MCF 10A (cell line): ENCODE results near the gene EEF1B2. TPM values are rescaled to one million over a fixed set of nuclear protein-coding genes. Genes with fewer than 3 reads are reported as not detected.
A peak's percentile ranks its signal among the peaks of the same experiment; 100 is the strongest.

Source experiments
- Bru-seq: library from RNA; stranded (reverse); fragments of 400-500 nt; gene quantifications from one replicate; lab custom pipeline; 2021; lab: Mats Ljungman, UMichigan
- BruChase-seq, 2 experiments: library from RNA; stranded (reverse); fragments of 400-500 nt; gene quantifications; one replicate each; lab custom pipeline; 2021; lab: Mats Ljungman, UMichigan
- BruUV-seq: library from RNA; stranded (reverse); fragments of 400-500 nt; replicated peaks from 2 replicates; lab custom pipeline; 2021; lab: Mats Ljungman, UMichigan
- CTCF ChIA-PET: fragments of 300-600 bp; sonication (Branson Sonifier 250); formaldehyde crosslinking; extraction: SDS; loops from one replicate; lab custom pipeline; 2021; ENCODE audit warnings: antibody characterized with exemption, inconsistent platforms; lab: Yijun Ruan, JAX
- POLR2A ChIA-PET: fragments of 300-600, 350-650 bp; sonication (Branson Sonifier 250); formaldehyde crosslinking; extraction: SDS; loops from one replicate; lab custom pipeline; 2020; ENCODE audit warnings: antibody characterized with exemption, inconsistent platforms; lab: Yijun Ruan, JAX
- DNase-seq: peaks from one replicate; pipeline ENCODE4 v3.0.0-alpha.2; 2018; ENCODE audit not compliant: unreplicated experiment
- H3K27ac Mint-ChIP-seq: one replicate; pipeline ENCODE4 v1.8.0; 2022; ENCODE audit warnings: mild to moderate bottlenecking, low read depth, mixed read lengths; ENCODE audit not compliant: unreplicated experiment
- H3K27me3 Mint-ChIP-seq: one replicate; pipeline ENCODE4 v1.8.0; 2022; ENCODE audit warnings: mixed read lengths; ENCODE audit not compliant: insufficient read depth, unreplicated experiment
- H3K36me3 Mint-ChIP-seq: one replicate; pipeline ENCODE4 v1.8.0; 2022; ENCODE audit warnings: mild to moderate bottlenecking, moderate library complexity, mixed read lengths; ENCODE audit not compliant: insufficient read depth, unreplicated experiment
- H3K4me1 Mint-ChIP-seq: one replicate; pipeline ENCODE4 v1.8.0; 2022; ENCODE audit warnings: mixed read lengths; ENCODE audit not compliant: insufficient read depth, unreplicated experiment
- H3K4me3 Mint-ChIP-seq: one replicate; pipeline ENCODE4 v1.8.0; 2022; ENCODE audit warnings: mild to moderate bottlenecking, moderate library complexity, mixed read lengths; ENCODE audit not compliant: unreplicated experiment
- H3K9me3 Mint-ChIP-seq: one replicate; pipeline ENCODE4 v1.8.0; 2022; ENCODE audit warnings: mixed read lengths; ENCODE audit not compliant: unreplicated experiment
- intact Hi-C: fragments of 100-400 bp; cut with micrococcal nuclease; formaldehyde crosslinking; loops from 2 replicates; pipeline ENCODE4 v1.14.1; 2022
- long read RNA-seq: library from polyadenylated mRNA; stranded (forward); transcript quantifications from one replicate; pipeline ENCODE4 v2.0.0, GENCODE V29; 2022
- total RNA-seq: library from RNA; stranded (reverse); gene quantifications from 2 replicates; pipeline ENCODE4 v1.2.3, GENCODE V29; 2022
- TF ChIP-seq, protein P1 (sequence below): fragments of 200-600 bp; IDR thresholded peaks from one replicate; pipeline ENCODE4 v1.8.0; 2022; ENCODE audit warnings: antibody characterized with exemption, mild to moderate bottlenecking; ENCODE audit not compliant: unreplicated experiment

EEF1B2 gene
- total RNA-seq (1,045 and 1,110 TPM in 2 replicates), Bru-seq, nascent RNA (percentile 99 among the genes with signal in this experiment), BruChase-seq, experiment 1, labeled RNA remaining after a 6-hour chase (percentile 99 among the genes with signal in this experiment), BruChase-seq, experiment 2, labeled RNA remaining after a 2-hour chase (percentile 99 among the genes with signal in this experiment)
- long read RNA-seq, transcript EEF1B2-203 (6 exons, 1,098 nt): major isoform, 655 of 834 reads
- long read RNA-seq, transcript EEF1B2-201 (7 exons, 844 nt): minor isoform, 119 of 834 reads
- long read RNA-seq, transcript EEF1B2-202 (7 exons, 880 nt): minor isoform, 24 of 834 reads
- long read RNA-seq, partial matches to known transcripts: 20 of 834 reads
- long read RNA-seq, other reads (novel, unspliced or antisense): 12 of 834 reads

DNA sequence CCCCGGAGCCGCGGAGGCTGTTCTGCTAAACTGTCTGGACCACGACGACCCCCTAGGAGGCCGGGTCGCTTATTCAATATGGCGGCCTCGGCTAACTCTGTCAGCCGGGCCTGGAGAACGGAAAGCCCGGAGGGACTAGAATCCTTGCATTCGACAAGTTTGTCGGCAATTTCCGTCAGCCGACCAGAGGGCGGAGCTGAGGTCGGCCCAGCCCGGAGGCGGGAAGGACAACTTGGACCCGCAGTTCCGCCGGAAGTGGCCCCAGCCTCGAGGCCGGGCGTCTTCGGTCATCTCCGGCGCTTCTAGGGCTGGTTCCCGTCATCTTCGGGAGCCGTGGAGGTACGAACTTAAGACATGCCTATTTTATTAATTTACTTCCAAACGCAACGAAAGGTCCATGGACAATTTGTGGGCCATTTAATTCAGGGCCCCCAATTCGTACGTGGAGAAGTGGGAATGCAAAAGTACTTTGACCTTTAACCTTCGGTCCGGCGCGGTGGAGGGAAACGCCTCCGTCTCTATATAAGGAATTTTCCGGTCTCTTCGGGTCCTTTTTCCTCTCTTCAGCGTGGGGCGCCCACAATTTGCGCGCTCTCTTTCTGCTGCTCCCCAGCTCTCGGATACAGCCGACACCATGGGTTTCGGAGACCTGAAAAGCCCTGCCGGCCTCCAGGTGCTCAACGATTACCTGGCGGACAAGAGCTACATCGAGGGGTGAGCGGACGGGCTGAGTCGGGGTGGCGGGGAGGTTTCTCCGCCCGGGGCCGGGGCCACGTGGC lies at the start of gene EEF1B2, which contains the start of gene NDUFS1:
Gene EEF1B2 (plus strand): TSS at position 550 of the 779 bp plus-strand sequence. CDS start 85 bp downstream, at position 635.
Gene NDUFS1 (minus strand): TSS at position 99 of the 779 bp plus-strand sequence. CDS start 5,766 bp downstream, outside the sequence.
- peak within 1 kb of the TSS; percentile 80 for H3K4me3 Mint-ChIP-seq
- POLR2A ChIA-PET: interaction anchor here (0.6 to 4.1 kb wide), 23 partner anchors 11 to 1946 kb away, joined by 3 to 55 read pairs (median 4); partner anchors contain the start of genes INO80D and ZDBF2
- TF ChIP-seq, protein P1, sequence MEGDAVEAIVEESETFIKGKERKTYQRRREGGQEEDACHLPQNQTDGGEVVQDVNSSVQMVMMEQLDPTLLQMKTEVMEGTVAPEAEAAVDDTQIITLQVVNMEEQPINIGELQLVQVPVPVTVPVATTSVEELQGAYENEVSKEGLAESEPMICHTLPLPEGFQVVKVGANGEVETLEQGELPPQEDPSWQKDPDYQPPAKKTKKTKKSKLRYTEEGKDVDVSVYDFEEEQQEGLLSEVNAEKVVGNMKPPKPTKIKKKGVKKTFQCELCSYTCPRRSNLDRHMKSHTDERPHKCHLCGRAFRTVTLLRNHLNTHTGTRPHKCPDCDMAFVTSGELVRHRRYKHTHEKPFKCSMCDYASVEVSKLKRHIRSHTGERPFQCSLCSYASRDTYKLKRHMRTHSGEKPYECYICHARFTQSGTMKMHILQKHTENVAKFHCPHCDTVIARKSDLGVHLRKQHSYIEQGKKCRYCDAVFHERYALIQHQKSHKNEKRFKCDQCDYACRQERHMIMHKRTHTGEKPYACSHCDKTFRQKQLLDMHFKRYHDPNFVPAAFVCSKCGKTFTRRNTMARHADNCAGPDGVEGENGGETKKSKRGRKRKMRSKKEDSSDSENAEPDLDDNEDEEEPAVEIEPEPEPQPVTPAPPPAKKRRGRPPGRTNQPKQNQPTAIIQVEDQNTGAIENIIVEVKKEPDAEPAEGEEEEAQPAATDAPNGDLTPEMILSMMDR: no peak
- intact Hi-C loops: loop anchor here (1.0 to 10.0 kb wide), 4 partner anchors 73 to 398 kb away; partner anchors contain the start of genes ADAM23 and INO80D
- peaks cover 22% of the 10 kb centered on the region for H3K4me1 Mint-ChIP-seq
- peak; percentile 98 for DNase-seq
- BruUV-seq: no TSS peak
- H3K27me3 Mint-ChIP-seq: no peaks in the 10 kb centered on the region
- CTCF ChIA-PET: interaction anchor here (0.6 to 2.4 kb wide), 4 partner anchors 54 to 399 kb away, joined by 4 to 11 read pairs (median 5); no protein-coding TSS in a partner anchor
- peaks cover 74% of the 10 kb centered on the region for H3K36me3 Mint-ChIP-seq
- peak within 1 kb of the TSS; percentile 98 for H3K27ac Mint-ChIP-seq
- no peaks in the 10 kb centered on the region for H3K9me3 Mint-ChIP-seq

DNA sequence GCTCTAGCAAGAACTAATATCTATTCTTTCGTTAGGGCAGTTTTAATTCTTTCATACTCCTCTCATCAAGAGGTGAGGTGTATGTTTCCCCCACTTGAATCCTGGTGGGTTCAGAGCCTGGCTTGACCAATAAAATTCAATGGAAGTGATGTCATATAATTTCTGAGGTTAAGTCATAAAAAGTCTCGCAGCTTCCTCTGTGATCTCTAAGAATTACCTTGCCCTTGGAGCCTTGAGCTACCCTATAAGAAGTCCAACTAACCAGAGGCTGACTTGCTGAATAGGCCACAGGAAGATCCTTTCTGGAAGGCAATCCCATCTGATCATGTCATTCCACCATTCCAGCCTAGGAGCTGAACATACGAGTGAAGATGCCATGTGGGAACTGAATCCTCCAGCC lies 47.6 kb upstream of the EEF1B2 start:
- TF ChIP-seq, protein P1: no peak
- no peaks in the 10 kb centered on the region for H3K9me3 Mint-ChIP-seq
- intact Hi-C loops: no loop called here
- H3K27ac Mint-ChIP-seq: no peak overlapping the region
- H3K27me3 Mint-ChIP-seq: no peaks in the 10 kb centered on the region
- DNase-seq: no peak
- H3K4me1 Mint-ChIP-seq: no peaks in the 10 kb centered on the region
- peaks cover 18% of the 10 kb centered on the region for H3K36me3 Mint-ChIP-seq
- H3K4me3 Mint-ChIP-seq: no peak overlapping the region
- ChIA-PET CTCF (interaction anchor here (0.6 kb wide), 1 partner anchor 1532 kb away, joined by 3 read pairs; no protein-coding TSS in a partner anchor), POLR2A (interaction anchor here (0.8 to 1.7 kb wide), 4 partner anchors 11 to 25 kb away, joined by 3 to 6 read pairs (median 4); no protein-coding TSS in a partner anchor)
- TSS peak; percentile 24 for BruUV-seq

DNA sequence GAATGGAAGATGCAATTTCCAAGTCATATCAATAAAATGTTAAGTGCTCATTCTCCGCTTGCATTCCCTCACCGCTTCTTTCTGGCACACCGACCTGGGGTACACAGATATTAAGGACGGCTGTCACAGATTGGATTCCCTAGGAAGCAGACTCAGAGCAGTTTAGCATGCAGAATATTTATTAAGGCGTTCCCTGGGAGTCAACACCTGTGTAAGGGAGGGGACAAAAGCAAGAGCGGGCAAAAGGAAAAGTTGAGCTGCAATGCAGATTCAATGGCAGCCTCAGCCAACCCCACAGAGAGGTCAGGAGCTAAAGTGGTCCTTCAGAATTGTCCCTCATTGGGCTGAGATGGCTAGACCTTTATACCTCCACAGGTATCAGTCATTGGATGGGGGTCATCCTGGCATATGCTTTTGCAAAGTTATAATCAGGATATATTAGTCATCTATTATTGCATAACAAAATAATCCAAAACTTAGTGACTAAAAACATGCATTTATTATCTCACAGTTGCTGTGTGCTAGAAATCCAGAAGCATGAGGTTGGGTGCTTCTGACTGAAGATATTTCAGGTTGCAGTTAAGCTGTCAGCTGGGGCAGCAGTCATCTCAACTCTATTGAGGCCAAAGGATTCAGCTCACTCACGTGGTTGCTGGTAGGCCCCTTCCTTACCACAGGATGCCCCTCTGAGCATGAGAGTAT lies 46.7 kb upstream of the EEF1B2 start:
- TF ChIP-seq, protein P1: no peak
- no peaks in the 10 kb centered on the region for H3K4me1 Mint-ChIP-seq
- peak; percentile 9 for DNase-seq
- CTCF ChIA-PET: interaction anchor here (0.5 kb wide), 1 partner anchor 51 kb away, joined by 4 read pairs; no protein-coding TSS in a partner anchor
- H3K4me3 Mint-ChIP-seq: no peak overlapping the region
- peaks cover 18% of the 10 kb centered on the region for H3K36me3 Mint-ChIP-seq
- no TSS peak for BruUV-seq
- intact Hi-C loops: no loop called here
- POLR2A ChIA-PET: interaction anchor here (0.6 to 1.7 kb wide), 3 partner anchors 14 to 189 kb away, joined by 3 to 4 read pairs (median 4); no protein-coding TSS in a partner anchor
- no peak overlapping the region for H3K27ac Mint-ChIP-seq
- H3K9me3 Mint-ChIP-seq: no peaks in the 10 kb centered on the region
- H3K27me3 Mint-ChIP-seq: no peaks in the 10 kb centered on the region
